Measurements from ENCODE around the gene LHFPL2.
"Not testable (repeated sequence)": the region's sequence is repeated elsewhere in the genome, so short reads cannot be mapped to it uniquely, and the experiment has no call there.

LHFPL2 gene, protein sequence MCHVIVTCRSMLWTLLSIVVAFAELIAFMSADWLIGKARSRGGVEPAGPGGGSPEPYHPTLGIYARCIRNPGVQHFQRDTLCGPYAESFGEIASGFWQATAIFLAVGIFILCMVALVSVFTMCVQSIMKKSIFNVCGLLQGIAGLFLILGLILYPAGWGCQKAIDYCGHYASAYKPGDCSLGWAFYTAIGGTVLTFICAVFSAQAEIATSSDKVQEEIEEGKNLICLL

GRCh38 chr5:78648359-78649210 lies at the start of gene LHFPL2:
LHFPL2 (minus strand) TSS chr5:78648772; CDS start chr5:78510213, 138,559 bp downstream.
- peak; percentile 72 for DNase-seq

DNA sequence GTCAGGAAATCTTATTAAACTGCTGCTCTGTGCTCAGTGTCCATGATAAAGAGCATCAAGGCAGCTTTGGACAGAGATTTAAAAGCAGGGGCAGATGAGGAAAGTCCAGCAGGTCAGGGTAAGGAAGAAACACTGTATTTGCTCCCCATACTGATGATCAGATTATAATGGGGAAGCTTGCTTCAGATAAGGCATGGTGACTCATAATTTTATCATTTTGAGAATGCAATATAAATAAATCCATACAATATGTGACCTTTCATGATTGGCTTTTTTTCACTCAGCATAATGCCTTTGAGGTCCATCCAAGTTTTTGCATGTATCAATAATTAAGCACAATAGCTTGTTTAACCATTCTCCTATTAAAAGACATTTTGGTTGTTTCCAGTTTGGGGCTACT lies 48.1 kb upstream of the LHFPL2 start:
- DNase-seq = peak; percentile 27

- DNase-seq = not testable (repeated sequence)
Measured at GRCh38 chr5:78696052-78696451, 47.5 kb upstream of the LHFPL2 start.

DNA sequence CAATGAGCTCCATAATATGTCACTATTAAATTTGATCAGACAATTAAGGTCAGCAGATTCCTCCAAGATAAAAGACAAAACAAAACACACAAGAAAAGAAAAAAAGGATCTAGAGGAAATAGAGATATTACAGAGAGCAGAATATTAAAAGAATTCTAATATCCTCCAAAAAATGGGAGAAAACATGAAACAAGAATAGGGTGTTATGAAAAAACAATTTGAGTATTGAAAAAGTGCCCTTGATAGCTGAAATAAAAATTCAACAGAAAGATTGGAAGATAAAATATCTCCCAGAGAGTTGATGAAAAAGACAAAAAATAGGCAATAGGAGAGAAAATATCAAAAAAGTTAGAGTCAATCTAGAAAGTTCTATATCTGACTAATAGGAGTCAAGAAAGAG lies 44.8 kb upstream of the LHFPL2 start:
- no peak for DNase-seq

DNA sequence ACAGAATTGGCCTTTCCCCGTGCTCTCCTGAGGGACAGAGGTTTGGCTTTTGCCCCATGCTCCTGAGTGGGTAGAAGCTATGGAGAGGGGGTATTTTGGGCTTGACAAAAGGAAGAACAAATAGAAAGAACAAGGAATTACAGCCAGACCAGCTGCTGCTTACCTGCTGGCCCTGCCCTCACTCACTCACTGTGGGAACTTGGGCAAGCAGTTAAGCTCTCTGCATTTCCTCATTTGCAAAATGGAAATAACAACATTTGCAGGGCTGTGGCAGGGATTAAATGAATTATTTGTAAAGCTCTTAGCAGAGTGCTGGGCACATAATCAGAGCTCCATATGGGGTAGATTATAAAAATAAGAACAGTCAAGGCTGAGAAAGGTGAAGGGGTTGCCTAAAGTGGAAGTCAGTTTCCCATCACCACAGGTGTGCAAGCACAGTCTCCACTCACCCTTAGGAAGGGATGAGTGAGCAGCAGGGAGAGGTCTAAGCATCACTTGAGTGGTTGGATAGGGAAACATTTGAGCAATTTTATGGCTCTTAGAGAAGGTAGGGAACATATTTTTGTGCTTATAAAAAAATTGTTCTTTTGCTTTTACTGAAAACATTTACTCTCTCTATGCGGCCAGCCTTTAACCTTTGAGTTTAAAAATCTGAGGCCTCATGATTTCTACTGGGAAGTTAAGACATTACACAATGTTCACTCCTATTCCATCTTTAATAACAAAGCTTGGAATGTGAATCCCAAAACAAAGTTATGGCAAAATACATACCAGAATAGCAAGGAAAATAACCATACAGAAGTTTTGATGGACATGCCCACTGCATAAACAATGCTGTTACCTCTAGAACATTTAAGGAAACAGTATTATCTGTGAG lies 42.8 kb upstream of the LHFPL2 start:
- DNase-seq = no peak

- no peak for DNase-seq
Measured at GRCh38 chr5:78690253-78690972, 41.8 kb upstream of the LHFPL2 start.

DNA sequence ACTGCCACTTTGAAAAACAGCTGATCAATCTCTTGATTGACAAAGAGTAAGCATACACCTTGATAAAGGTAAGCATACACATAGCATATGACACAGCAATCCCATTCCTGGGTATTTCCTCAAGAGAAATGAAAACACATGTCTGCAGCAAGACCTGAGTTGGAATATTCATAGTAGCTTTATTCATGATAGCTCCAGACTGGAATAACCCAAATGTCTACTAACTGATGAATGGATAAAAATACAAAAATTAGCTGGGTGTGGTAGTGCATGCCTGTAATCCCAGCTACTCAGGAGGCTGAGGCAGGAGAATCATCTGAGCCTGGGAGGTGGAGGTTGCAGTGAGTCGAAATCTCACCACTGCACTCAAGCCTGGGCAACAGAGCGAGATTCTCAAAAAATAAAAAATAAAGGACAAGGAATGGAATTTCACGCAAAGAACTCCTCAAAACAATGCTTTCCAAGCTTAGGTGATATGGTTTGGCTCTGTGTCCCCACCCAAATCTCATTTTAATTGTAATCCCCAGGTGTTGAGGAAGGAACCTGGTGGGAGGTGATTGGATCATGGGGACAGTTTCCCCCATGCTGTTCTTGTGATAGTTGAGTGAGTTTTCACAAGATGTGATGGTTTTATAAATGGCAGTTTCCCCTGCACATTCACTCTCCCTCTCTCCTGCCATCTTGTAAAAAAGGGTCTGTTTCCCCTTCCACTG lies 41.1 kb upstream of the LHFPL2 start:
- no peak for DNase-seq

- not testable (repeated sequence) for DNase-seq
Measured at GRCh38 chr5:78687514-78687913, 38.9 kb upstream of the LHFPL2 start.

DNA sequence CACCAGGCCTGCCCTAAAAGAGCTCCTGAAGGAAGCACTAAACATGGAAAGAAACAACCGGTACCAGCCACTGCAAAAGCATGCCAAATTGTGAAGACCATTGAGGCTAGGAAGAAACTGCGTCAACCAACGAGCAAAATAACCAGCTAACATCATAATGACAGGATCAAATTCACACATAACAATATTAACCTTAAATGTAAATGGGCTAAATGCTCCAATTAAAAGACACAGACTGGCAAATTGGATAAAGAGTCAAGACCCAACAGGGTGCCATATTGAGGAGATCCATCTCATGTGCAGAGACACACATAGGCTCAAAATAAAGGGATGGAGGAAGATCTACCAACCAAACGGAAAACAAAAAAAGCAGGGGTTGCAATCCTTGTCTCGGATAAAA lies 35.3 kb upstream of the LHFPL2 start:
- DNase-seq = not testable (repeated sequence)

GRCh38 chr5:78679905-78680304 lies 31.3 kb upstream of the LHFPL2 start:
- DNase-seq = no peak

DNA sequence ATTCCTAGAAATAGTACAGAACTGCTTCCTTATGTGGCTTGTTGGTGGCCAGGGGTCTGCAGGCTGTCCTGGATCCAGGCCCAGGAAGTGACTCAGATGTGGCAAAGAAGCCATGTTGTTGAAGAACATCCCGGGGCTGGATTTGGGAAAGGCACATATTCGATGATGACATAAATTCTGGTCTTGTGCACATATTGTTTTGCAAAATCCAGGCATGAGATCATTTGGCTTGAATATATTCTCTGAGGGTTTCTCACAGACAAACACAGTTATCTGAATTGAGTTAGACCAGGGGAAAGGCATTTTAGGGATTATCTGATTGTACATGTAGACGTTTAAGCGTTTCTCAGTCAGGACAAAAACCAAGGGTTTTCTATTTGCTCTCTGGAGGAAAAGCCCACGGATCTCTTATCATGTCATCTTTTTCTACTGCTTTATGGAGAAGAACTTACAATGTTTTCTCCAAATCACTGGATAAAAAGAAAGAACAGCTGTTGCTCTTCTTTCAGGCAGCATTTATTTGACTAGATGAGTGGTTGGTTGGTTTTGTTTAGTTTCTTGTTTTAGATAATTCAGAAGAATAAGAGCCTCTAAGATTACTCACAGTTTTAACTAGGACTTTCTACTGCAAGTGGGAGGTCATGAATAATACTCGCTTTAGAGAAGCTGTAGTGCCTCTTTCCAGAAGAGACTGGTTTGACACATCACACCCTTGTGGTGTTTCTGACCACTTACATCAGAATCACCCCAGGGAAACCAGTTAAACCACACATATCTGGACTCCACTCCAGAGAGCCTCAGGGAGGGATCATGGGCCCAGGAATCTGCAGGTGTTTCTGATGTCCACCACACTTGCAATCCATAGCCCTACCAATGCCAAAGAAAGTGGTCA lies 29.5 kb upstream of the LHFPL2 start:
- DNase-seq = peak; percentile 96

DNA sequence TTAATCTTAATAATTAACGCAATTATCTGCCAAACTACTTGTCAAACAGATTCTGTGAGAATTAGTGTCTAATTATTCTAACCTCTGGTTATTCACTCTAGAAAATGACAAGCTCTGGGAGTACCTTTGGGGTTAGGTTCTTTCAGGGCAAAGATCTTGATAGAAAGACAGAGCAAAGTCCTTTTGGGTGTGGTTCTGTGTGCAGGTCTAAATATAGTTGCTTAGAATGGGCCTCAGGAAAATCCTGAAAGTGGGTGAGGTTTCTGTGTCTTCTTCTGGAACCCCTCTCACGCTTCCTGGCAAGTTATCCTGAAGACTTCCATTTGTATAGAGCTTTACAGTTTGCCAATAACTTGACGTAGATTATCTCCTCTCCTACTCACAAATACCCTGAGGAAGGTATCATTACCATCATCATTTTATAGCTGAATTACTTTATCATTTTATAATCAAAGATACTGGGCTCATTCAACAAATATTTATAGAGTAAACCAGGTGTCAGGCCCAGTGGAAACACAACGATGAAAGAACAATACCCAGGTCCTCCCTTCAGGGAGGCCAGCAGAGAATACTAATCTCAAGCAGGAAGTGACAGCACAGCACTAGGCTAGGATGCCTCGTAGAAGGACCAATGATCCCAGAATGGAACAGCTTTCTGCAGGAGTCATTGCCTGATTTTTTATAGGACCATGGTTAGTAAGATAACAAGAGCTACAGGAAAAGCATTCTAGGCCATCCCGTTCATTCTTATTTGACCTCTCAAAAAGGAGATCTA lies 27.6 kb upstream of the LHFPL2 start:
- no peak for DNase-seq

GRCh38 chr5:78673827-78674226 lies 25.3 kb upstream of the LHFPL2 start:
- not testable (repeated sequence) for DNase-seq

DNA sequence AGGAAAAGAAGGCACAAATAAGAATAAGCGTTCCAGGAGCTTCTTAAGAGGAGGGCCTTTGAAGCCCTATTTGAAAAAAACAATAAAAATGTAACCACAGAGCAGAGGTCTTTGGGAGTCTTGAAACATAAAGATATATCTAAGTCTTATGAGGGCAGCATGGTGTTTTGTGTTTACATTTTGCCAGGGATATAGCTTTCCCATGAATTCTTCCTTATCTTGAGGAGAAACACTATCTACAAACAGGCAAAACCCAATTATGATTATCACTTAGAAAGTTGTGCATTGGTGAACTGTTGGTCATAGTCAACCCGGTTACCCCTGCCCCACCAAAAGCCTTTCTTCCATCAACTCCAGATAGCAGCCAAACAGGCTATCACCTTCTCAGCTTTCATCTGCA lies 23.6 kb upstream of the LHFPL2 start:
- no peak for DNase-seq

- DNase-seq = peak; percentile 19
Measured at GRCh38 chr5:78671609-78672008, 23.0 kb upstream of the LHFPL2 start.

GRCh38 chr5:78670701-78671269 lies 22.2 kb upstream of the LHFPL2 start:
- DNase-seq = no peak

- DNase-seq = no peak
Measured at GRCh38 chr5:78669331-78669730, 20.8 kb upstream of the LHFPL2 start.

DNA sequence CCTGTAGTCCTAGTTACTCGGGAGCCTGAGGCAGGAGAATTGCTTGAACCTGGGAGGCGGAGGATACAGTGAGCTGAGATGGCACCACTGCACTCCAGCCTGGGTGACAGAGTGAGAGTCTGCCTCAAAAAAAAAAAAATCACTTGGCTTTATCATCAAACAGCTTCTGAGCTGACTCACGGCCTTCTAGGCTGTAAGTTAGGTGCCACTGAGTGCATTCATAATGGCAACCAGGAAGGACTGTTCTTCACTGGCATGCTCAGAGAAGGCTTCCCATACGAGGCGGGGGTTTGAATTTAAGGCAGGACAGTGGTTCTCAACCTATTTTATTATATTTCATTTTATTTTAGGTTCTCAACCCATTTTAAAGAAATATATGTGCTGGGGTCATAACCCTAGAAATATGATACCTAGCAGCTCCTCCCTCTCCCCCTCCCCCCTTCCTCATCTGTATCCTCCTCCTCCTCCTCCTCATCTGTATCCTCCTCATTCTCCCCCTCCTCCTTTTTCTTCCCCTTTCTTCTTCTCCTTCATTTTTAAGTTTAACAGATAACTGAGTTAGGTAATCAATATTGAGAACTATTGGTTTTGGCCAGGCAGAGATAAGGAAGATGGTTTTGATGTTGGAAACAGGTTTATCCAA lies 19.0 kb upstream of the LHFPL2 start:
- no peak for DNase-seq

- DNase-seq = not testable (repeated sequence)
Measured at GRCh38 chr5:78666975-78667374, 18.4 kb upstream of the LHFPL2 start.
